WTC11 (cell line): ENCODE results near the gene LENG8. TPM values are rescaled to one million over a fixed set of nuclear protein-coding genes. Genes with fewer than 3 reads are reported as not detected.

Experiments
- ATAC-seq: fragments of 200-7000 bp; cut with Tn5 transposase; 2 replicates; pipeline ENCODE4 v1.10.0; 2021; ENCODE audit warnings: mild to moderate bottlenecking, moderate library complexity
- CTCF ChIA-PET: fragments of 300-600 bp; sonication (Branson Sonifier 250); formaldehyde crosslinking; loops from one replicate; lab custom pipeline; 2021; ENCODE audit warnings: antibody characterized with exemption; lab: Charles Lee
- POLR2A ChIA-PET: fragments of 350-600 bp; sonication (Branson Sonifier 250); formaldehyde crosslinking; loops from one replicate; lab custom pipeline; 2021; ENCODE audit warnings: antibody characterized with exemption; lab: Charles Lee
- DNase-seq: peaks from one replicate; pipeline ENCODE4 v3.0.0; 2021; ENCODE audit warnings: low spot score
- H3K27ac Mint-ChIP-seq: 2 replicates; pipeline ENCODE4 v1.8.0; 2021; ENCODE audit warnings: mixed read lengths
- H3K27me3 Mint-ChIP-seq: 2 replicates; pipeline ENCODE4 v1.8.0; 2021; ENCODE audit warnings: low read depth, mild to moderate bottlenecking, moderate library complexity, mixed read lengths
- H3K36me3 Mint-ChIP-seq: 2 replicates; pipeline ENCODE4 v1.8.0; 2021; ENCODE audit warnings: mixed read lengths
- H3K4me1 Mint-ChIP-seq: 2 replicates; pipeline ENCODE4 v1.8.0; 2022; ENCODE audit warnings: mixed read lengths
- H3K4me3 Mint-ChIP-seq: 2 replicates; pipeline ENCODE4 v1.8.0; 2021; ENCODE audit warnings: mild to moderate bottlenecking, moderate library complexity, mixed read lengths
- H3K9me3 Mint-ChIP-seq: 2 replicates; pipeline ENCODE4 v1.8.0; 2021; ENCODE audit warnings: mixed read lengths
- ELF4 ChIP-seq: sonication (generic); formaldehyde crosslinking; IDR thresholded peaks from 2 replicates; pipeline ENCODE4 v1.8.1; 2022; ENCODE audit warnings: low read depth, mild to moderate bottlenecking, moderate library complexity, missing genetic modification reagents
- ESRRA ChIP-seq: sonication (generic); formaldehyde crosslinking; IDR thresholded peaks from 2 replicates; pipeline ENCODE4 v1.8.1; 2022; ENCODE audit warnings: mild to moderate bottlenecking, missing genetic modification reagents, borderline replicate concordance
- ETV6 ChIP-seq: sonication (generic); formaldehyde crosslinking; IDR thresholded peaks from 2 replicates; pipeline ENCODE4 v1.8.1; 2022; ENCODE audit warnings: mild to moderate bottlenecking, missing genetic modification reagents
- FOXK1 ChIP-seq: sonication (generic); formaldehyde crosslinking; IDR thresholded peaks from 2 replicates; pipeline ENCODE4 v1.8.0; 2022; ENCODE audit warnings: mild to moderate bottlenecking, moderate library complexity, missing genetic modification reagents
- GRHL2 ChIP-seq: fragments of 250-450 bp; sonication (Bioruptor Pico); IDR thresholded peaks from 2 replicates; pipeline ENCODE4 v1.8.0; 2022; ENCODE audit warnings: mild to moderate bottlenecking, moderate library complexity; ENCODE audit not compliant: insufficient replicate concordance, severe bottlenecking
- GTF2I ChIP-seq: fragments of 250-450 bp; sonication (Bioruptor Pico); conservative IDR thresholded peaks from 2 replicates; pipeline ENCODE4 v1.4.0; 2021; ENCODE audit warnings: mild to moderate bottlenecking
- NFYB ChIP-seq: sonication (generic); formaldehyde crosslinking; conservative IDR thresholded peaks from 2 replicates; pipeline ENCODE4 v1.8.0; 2022; ENCODE audit warnings: low read depth, missing genetic modification reagents
- NR2C2 ChIP-seq: sonication (generic); formaldehyde crosslinking; IDR thresholded peaks from 2 replicates; pipeline ENCODE4 v1.8.0; 2022; ENCODE audit warnings: mild to moderate bottlenecking, missing genetic modification reagents
- PRRX2 ChIP-seq: fragments of 250-450 bp; sonication (Bioruptor Pico); IDR thresholded peaks from 2 replicates; pipeline ENCODE4 v1.8.0; 2021; ENCODE audit warnings: mild to moderate bottlenecking
- RELA ChIP-seq: sonication (generic); formaldehyde crosslinking; IDR thresholded peaks from 2 replicates; pipeline ENCODE4 v1.8.1; 2022; ENCODE audit warnings: missing genetic modification reagents, mild to moderate bottlenecking, borderline replicate concordance
- SMAD4 ChIP-seq: sonication (generic); formaldehyde crosslinking; IDR thresholded peaks from 2 replicates; pipeline ENCODE4 v1.8.0; 2022; ENCODE audit warnings: mild to moderate bottlenecking, missing genetic modification reagents
- SOX15 ChIP-seq: fragments of 250-450 bp; sonication (Bioruptor Pico); IDR thresholded peaks from 2 replicates; pipeline ENCODE4 v1.9.0; 2021; ENCODE audit warnings: mild to moderate bottlenecking
- total RNA-seq: library from RNA; stranded (reverse); gene quantifications from 3 replicates; pipeline ENCODE4 v1.2.3, GENCODE V29; 2021
- TF ChIP-seq, protein P1 (sequence below): fragments of 250-450 bp; sonication (Bioruptor Pico); IDR thresholded peaks from 2 replicates; pipeline ENCODE4 v1.9.0; 2021; ENCODE audit warnings: mild to moderate bottlenecking
- TF ChIP-seq, protein P2 (sequence below): fragments of 250-450 bp; sonication (Bioruptor Pico); IDR thresholded peaks from 2 replicates; pipeline ENCODE4 v1.9.0; 2021; ENCODE audit warnings: mild to moderate bottlenecking
- TF ChIP-seq, protein P3 (sequence below): sonication (generic); formaldehyde crosslinking; IDR thresholded peaks from 2 replicates; pipeline ENCODE4 v1.8.1; 2023; ENCODE audit warnings: mild to moderate bottlenecking, missing genetic modification reagents, moderate library complexity
- TF ChIP-seq, protein P4 (sequence below): sonication (generic); formaldehyde crosslinking; IDR thresholded peaks from 2 replicates; pipeline ENCODE4 v1.8.1; 2022; ENCODE audit warnings: low read depth, missing genetic modification reagents, borderline replicate concordance

Gene LENG8
- total RNA-seq, 1 experiment from 2014 or later = 175 TPM

DNA sequence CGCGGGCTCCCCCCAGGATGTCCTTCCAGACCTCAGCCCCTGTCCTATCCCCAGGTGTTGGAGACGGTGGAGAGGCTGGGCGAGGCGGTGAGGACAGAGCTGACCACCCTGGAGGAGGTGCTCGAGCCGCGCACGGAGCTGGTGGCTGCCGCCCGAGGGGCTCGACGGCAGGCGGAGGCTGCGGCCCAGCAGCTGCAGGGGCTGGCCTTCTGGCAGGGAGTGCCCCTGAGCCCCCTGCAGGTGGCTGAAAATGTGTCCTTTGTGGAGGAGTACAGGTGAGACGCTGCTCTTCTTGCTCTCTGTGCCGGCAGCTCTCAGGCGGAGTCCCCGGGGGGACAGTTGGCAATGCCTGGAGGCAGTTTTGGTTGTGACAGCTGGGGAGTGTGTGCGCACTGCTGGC lies 26.9 kb upstream of the LENG8 start:
- no peaks in the 10 kb centered on the region for H3K9me3 Mint-ChIP-seq
- TF ChIP-seq, protein P1, sequence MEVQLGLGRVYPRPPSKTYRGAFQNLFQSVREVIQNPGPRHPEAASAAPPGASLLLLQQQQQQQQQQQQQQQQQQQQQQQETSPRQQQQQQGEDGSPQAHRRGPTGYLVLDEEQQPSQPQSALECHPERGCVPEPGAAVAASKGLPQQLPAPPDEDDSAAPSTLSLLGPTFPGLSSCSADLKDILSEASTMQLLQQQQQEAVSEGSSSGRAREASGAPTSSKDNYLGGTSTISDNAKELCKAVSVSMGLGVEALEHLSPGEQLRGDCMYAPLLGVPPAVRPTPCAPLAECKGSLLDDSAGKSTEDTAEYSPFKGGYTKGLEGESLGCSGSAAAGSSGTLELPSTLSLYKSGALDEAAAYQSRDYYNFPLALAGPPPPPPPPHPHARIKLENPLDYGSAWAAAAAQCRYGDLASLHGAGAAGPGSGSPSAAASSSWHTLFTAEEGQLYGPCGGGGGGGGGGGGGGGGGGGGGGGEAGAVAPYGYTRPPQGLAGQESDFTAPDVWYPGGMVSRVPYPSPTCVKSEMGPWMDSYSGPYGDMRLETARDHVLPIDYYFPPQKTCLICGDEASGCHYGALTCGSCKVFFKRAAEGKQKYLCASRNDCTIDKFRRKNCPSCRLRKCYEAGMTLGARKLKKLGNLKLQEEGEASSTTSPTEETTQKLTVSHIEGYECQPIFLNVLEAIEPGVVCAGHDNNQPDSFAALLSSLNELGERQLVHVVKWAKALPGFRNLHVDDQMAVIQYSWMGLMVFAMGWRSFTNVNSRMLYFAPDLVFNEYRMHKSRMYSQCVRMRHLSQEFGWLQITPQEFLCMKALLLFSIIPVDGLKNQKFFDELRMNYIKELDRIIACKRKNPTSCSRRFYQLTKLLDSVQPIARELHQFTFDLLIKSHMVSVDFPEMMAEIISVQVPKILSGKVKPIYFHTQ (CRISPR knock-in tag) = no peak
- TF ChIP-seq, all 79 proteins: peak for 0
- peaks cover 27% of the 10 kb centered on the region for H3K27me3 Mint-ChIP-seq
- DNase-seq (peak; percentile 71), ATAC-seq (peak; percentile 20)
- H3K36me3 Mint-ChIP-seq = peaks cover 16% of the 10 kb centered on the region
- no peak overlapping the region for H3K4me3 Mint-ChIP-seq
- CTCF ChIA-PET = interaction anchor here (0.5 to 5.2 kb wide), 12 partner anchors 8 to 1210 kb away, joined by 3 to 66 read pairs (median 6); partner anchors contain the start of genes CDC42EP5 and LENG8
- POLR2A ChIA-PET = interaction anchor here (1.0 to 3.5 kb wide), 3 partner anchors 8 to 1082 kb away, joined by 3 to 21 read pairs (median 3); no protein-coding TSS in a partner anchor
- peaks cover 40% of the 10 kb centered on the region for H3K4me1 Mint-ChIP-seq
- no peak overlapping the region for H3K27ac Mint-ChIP-seq

DNA sequence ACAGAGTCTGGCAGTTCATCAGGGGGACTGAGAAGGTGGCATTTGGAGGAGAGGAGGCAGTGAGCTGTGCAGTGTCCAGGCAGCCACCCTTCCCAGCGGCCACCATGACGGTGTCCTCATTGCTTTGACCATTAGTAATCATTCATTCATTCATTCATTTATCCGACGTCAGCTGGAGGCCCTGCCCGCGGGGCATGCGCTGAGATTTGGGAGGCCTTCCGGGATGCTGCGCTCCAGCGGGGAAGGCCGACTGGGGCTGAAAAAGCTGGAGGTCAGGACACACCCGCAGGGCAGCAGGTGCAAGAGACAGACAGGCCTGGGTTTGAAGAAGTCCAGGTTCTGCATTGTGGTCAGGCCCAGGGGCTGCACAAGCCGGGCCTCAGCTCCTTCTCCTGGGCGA lies 24.8 kb upstream of the LENG8 start:
- no peak overlapping the region for H3K27ac Mint-ChIP-seq
- no peak overlapping the region for H3K4me3 Mint-ChIP-seq
- peaks cover 27% of the 10 kb centered on the region for H3K27me3 Mint-ChIP-seq
- no peaks in the 10 kb centered on the region for H3K9me3 Mint-ChIP-seq
- TF ChIP-seq ETV6 (CRISPR knock-in tag) (no peak), SOX15 (CRISPR knock-in tag) (no peak), FOXK1 (CRISPR knock-in tag) (no peak), GTF2I (CRISPR knock-in tag) (no peak), SMAD4 (CRISPR knock-in tag) (no peak), NR2C2 (CRISPR knock-in tag) (no peak), GRHL2 (no peak), ELF4 (CRISPR knock-in tag) (no peak), NFYB (CRISPR knock-in tag) (no peak)
- TF ChIP-seq, protein P1 (CRISPR knock-in tag) = no peak
- TF ChIP-seq, protein P2, sequence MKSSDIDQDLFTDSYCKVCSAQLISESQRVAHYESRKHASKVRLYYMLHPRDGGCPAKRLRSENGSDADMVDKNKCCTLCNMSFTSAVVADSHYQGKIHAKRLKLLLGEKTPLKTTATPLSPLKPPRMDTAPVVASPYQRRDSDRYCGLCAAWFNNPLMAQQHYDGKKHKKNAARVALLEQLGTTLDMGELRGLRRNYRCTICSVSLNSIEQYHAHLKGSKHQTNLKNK (CRISPR knock-in tag) = no peak
- TF ChIP-seq, protein P3, sequence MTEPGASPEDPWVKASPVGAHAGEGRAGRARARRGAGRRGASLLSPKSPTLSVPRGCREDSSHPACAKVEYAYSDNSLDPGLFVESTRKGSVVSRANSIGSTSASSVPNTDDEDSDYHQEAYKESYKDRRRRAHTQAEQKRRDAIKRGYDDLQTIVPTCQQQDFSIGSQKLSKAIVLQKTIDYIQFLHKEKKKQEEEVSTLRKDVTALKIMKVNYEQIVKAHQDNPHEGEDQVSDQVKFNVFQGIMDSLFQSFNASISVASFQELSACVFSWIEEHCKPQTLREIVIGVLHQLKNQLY (CRISPR knock-in tag) = no peak
- TF ChIP-seq, all 79 proteins: peak for 0
- ChIA-PET POLR2A (interaction anchor here (1.3 kb wide), 1 partner anchor 8 kb away, joined by 4 read pairs; no protein-coding TSS in a partner anchor), CTCF (interaction anchor here (1.8 to 1.9 kb wide), 2 partner anchors 15 to 158 kb away, joined by 5 to 6 read pairs; no protein-coding TSS in a partner anchor)
- DNase-seq = no peak
- Mint-ChIP-seq H3K4me1 (peaks cover 29% of the 10 kb centered on the region), H3K36me3 (peaks cover 12% of the 10 kb centered on the region)
- ATAC-seq = no peak

DNA sequence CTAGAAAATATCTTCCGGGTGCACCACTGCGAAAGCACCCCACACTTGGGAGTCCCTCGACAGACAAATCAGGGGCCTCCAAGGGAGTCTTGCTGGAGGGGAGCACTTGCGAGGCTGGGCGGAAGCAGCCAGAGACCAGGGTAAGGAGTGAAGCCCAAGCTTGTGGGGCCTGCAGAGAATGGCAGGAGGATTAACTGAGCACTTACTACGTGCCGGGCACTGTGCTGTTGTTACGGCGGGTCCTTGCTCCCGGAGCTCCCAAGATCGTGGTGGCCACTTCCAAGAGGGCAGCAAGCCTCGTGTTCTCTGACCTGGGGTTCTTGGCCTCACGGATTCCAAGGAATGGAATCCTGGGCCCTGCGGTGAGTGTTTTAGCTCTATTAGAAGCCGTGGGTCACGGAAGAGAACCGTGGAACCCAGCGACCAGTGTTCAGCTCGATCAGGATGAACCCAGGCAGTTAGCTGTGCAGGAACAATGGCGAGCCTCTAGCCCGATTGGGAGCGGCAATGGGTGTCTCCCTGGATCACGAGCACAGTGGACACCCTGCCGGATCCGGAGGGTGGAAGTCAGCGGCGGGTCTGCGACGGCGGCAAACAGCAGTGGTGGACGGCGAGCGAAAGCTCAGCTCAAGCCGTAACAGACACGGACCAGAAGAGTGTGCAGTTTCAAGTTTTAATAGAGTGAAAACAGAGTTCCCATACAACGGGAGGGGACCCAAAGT lies 24.2 kb upstream of the LENG8 start:
- Mint-ChIP-seq H3K4me1 (peaks cover 25% of the 10 kb centered on the region), H3K36me3 (peaks cover 12% of the 10 kb centered on the region), H3K9me3 (no peaks in the 10 kb centered on the region), H3K4me3 (no peak overlapping the region), H3K27ac (no peak overlapping the region), H3K27me3 (peaks cover 30% of the 10 kb centered on the region)
- no peak for DNase-seq
- ChIA-PET CTCF (interaction anchor here (1.1 to 1.9 kb wide), 3 partner anchors 14 to 158 kb away, joined by 4 to 6 read pairs (median 5); no protein-coding TSS in a partner anchor), POLR2A (interaction anchor here (1.3 kb wide), 1 partner anchor 8 kb away, joined by 4 read pairs; no protein-coding TSS in a partner anchor)
- ATAC-seq = no peak
- TF ChIP-seq, protein P3 (CRISPR knock-in tag) = no peak
- TF ChIP-seq RELA (CRISPR knock-in tag) (no peak), ESRRA (no peak), PRRX2 (CRISPR knock-in tag) (no peak)
- TF ChIP-seq, protein P1 (CRISPR knock-in tag) = no peak
- TF ChIP-seq, protein P4, sequence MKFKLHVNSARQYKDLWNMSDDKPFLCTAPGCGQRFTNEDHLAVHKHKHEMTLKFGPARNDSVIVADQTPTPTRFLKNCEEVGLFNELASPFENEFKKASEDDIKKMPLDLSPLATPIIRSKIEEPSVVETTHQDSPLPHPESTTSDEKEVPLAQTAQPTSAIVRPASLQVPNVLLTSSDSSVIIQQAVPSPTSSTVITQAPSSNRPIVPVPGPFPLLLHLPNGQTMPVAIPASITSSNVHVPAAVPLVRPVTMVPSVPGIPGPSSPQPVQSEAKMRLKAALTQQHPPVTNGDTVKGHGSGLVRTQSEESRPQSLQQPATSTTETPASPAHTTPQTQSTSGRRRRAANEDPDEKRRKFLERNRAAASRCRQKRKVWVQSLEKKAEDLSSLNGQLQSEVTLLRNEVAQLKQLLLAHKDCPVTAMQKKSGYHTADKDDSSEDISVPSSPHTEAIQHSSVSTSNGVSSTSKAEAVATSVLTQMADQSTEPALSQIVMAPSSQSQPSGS (CRISPR knock-in tag) = no peak
